CD4-positive, alpha-beta T cell treated with Interleukin-15 for 4 hours (primary cell): ENCODE measurements around the gene PSMA8.
"Not testable (repeated sequence)": the region's sequence is repeated elsewhere in the genome, so short reads cannot be mapped to it uniquely, and the experiment has no call there.

Experiments used
- DNase-seq: peaks from one replicate; pipeline ENCODE4 v3.0.0-alpha.2; 2020; ENCODE audit warnings: low spot score

Gene PSMA8

DNA sequence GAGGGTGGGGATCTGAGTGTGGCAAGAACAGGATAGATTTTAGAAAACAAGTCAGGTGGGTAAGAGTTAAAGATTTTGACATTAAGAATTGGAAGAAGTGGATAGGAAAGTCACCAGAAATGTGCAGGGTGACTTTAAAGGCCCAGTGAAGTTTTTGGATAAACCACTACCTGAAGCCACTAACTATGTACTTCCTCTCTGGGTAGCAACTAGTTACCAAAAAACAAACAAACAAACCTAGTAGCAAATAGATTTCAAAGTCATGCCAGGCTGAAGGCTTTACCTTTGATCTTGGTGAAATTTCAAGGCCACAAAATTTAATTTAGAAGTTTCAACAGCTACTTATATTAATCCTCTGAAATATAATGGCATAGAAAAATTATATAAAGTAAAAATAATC lies 42.5 kb downstream of the PSMA8 start:
- no peak for DNase-seq

DNA sequence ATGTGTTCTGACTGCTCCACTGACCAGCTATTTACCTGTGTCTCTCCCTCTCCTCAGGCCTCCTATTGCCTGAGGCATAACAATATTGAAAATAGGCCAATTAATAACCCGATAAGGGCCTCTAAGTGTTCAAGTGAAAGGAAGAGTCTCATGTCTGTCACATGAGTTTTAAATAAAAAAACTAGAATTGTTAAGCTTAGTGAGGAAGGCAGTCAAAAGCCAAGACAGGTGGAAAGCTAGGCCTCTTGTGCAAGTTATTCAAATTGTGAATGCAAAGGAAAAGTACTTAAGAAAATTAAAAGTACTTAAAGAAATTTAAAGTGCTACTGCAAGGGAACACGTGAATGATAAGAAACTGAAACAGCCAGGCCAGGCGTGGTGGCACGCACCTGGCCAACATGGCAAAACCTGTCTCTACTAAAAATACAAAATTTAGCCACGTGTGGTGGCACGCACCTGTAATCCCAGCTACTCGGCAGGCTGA lies 47.7 kb downstream of the PSMA8 start:
- no peak for DNase-seq

GRCh38 chr18:26183395-26184112 lies 49.9 kb downstream of the PSMA8 start:
- no peak for DNase-seq

DNA sequence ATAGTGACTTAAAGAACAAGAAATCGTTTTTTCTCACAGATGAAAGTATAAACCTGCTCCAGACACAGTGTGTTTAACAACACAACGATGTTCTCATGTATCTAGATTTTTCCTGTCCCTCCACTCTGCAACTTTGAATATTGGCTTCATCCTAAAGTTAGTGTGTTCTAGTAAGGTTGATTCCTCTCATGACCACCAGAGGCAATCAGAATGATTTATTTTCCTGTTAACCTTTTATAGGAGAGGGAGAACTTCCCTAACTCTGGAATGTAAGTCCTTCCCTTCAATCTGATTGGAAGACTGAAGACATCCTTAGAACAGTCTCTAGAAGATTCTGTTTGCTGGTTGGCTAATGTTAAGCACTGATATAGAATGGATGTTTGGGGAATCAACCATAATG lies 51.6 kb downstream of the PSMA8 start:
- no peak for DNase-seq

GRCh38 chr18:26190506-26190905 lies 56.8 kb downstream of the PSMA8 start:
- DNase-seq = peak; percentile 54

GRCh38 chr18:26192233-26192632 lies 58.6 kb downstream of the PSMA8 start:
- no peak for DNase-seq

DNA sequence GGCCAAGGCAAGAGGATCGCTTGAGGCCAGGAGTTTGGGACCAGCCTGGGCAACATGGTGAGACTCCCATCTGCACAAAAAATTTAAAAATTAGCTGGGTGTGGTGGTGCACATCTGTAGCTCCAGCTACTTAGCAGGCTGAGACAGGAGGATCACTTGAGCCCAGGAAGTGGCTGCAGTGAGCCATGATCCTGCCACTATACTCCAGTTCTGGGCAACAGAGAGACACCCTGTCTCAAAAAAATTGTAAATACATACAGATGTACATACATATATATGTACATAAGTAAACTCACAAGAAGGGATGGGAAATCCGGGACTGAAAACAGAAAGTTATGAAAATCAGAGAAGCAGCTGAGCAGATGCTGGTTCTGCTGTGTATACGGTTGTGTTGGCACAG lies 62.9 kb downstream of the PSMA8 start:
- no peak for DNase-seq

GRCh38 chr18:26202001-26202400 lies 68.3 kb downstream of the PSMA8 start:
- not testable (repeated sequence) for DNase-seq

DNA sequence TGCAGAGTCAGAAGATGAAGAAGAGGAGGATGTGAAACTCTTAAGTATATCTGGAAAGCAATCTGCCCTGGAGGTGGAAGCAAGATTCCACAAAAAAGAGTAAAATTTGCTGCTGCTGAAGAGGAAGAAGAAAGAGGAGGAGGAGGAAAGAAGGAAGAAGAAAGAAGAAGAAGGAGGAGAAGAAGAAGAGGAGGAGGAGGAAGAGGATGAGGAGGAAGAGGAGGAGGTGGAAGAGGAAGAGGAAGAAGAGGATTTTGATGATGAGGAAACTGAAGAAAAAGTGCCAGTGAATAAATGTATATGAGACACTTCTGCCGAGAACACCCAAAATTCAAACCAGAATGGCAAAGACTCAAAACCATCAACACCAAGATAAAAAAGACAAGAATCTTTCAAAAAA lies 71.6 kb downstream of the PSMA8 start:
- DNase-seq = no peak

GRCh38 chr18:26206488-26206887 lies 72.8 kb downstream of the PSMA8 start:
- no peak for DNase-seq

DNA sequence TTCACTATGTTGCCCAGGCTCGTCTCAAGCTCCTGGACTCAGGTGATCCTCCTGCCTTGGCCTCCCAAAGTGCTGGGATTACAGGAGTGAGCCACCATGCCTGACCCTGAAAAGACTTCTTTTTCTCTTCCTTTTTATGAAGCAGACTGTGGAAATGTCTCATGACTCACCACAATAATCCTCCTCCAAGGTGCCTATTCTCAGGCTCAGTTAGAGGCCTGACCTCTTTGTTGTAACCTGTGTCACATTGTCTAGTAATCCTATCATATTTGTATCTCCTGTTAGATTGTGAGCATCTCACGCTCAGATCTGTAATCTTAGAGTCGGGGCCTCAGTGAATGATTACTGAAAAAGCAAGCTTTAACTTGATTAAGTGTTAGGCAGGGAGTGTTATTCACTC lies 74.3 kb downstream of the PSMA8 start:
- no peak for DNase-seq

- no peak for DNase-seq
Observed at GRCh38 chr18:26208977-26209376, 75.3 kb downstream of the PSMA8 start.

DNA sequence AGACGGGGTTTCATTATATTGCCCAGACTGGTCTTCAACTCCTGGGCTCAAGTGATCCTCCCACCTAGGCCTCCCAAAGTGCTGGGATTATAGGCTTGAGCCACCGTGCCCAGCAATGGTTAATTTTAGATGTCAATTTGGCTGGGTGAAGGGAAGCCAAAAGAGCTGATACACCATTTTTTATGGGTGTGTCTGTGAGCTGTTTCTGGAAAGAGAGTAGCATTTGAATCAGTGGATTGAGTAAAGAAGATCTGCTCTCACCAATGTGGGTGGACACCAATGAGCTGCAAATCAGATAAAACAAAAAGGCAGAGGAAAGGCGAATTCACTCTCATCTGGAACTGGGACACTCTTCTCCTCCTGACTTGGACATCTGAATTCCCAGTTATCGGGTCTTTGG lies 76.5 kb downstream of the PSMA8 start:
- DNase-seq = no peak

- DNase-seq = peak; percentile 67
Observed at GRCh38 chr18:26215247-26215970, 81.7 kb downstream of the PSMA8 start.

DNA sequence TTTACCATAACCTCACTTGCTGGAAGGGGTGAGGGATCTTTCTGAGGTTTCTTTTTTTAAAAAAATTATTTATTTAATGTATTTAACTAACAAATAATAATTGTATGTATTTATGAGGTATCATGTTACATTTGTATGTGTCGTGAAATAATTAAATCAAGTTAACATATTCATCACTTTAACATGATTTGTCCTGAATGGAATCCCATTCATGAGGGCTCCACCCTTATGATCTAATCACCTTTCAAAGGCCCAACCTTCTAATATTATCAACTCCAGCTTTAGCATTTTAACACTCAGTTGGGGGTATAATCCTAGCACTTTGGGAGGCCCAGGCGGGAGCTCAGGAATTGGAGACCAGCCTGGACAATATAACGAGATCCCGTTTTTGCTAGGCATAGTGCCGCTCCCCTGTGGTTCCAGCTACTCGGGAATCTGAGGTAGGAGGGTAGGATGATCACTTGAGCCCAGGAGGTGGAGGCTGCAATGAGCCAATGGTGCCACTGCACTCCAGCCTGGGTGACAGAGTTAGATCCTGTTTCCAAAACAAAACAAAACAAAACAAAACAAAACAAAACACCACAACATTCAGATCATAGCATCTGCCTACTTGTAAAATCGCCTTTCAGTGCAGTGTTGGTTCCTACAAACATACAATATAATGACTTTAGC lies 91.5 kb downstream of the PSMA8 start:
- DNase-seq = no peak

DNA sequence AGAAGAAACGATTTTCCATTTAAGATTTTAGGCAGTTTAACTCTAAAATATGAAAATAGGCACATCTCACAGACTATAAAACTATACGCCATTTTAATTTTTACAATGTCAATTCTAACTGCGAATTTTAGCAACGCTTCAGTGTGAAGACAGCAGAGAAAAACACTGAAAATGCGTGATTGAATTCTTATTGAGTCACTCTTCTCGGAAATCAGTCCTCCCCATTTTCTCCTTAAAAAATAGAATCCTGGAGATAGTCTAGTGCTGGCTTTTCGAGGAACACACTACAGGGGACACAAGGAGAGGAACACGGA lies 92.2 kb downstream of the PSMA8 start:
- DNase-seq = no peak

DNA sequence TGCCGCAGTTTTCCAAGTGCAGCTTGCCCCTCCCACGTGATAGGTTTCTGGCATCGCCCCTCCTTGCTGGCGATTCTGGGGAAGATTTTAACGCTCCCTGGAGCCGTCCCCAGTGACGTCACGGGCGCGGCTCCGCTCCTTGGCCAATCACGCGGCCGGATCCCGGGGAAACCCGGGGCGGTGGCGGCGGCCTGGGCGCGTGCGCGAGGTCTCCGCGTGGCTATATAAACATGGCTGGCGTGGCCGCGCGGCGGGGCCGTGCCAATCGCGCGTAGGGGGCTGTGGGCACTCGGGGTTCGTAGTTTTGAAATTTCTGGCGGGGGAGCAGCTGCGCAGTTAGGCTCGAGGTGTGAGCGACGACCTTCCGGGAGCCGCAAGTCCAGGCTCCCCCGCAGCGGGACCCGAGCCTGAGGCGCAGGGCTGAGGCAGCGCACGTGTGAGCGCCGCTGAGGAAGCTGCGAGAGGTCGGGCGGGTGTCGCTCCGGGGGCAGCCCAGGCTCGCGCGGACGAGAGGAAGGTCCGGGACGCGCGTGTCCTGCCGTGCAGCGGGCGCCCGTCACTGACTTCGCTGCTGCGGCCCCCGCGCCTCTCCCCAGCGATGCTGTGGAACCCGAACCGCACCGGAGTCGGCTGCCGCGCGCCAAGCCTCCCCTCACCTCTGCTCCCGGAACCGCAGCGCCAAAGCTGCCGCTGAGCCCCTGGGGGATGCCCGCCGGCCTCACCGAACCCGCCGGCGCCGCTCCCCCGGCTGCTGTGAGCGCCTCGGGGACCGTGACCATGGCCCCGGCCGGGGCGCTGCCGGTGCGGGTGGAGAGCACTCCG lies 92.8 kb downstream of the PSMA8 start, which contains the start of gene TAF4B:
Gene TAF4B (plus strand): TSS at position 217 of the 822 bp plus-strand sequence. CDS start 489 bp downstream, at position 706.
- DNase-seq = peak; percentile 94

DNA sequence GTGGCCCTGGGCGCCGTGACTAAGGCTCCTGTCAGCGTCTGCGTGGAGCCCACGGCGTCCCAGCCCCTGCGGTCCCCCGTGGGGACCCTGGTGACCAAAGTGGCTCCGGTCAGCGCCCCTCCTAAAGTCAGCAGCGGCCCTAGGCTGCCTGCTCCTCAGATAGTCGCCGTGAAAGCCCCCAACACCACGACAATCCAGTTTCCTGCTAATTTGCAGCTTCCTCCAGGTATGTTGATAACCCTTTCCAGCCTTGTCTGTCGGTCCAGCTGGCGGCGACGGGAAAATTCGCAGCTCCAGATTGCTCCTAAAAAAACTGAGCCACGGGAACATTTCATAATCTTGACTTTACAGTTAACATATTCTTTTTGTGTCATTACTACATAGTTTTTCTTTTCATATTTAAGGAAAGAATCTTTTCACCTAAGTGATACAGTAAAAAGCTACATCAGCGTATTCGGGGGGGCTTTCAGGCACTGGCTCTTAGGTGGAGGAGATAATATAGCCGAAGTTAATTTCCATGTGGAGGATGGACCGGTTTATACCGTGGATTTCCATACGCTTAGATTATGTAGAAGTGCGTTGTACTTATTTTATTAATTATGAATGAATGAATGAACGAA lies 93.5 kb downstream of the PSMA8 start:
- DNase-seq = no peak

GRCh38 chr18:26228562-26229260 lies 95.0 kb downstream of the PSMA8 start:
- no peak for DNase-seq

- DNase-seq = no peak
Observed at GRCh38 chr18:26230497-26230896, 96.8 kb downstream of the PSMA8 start.

DNA sequence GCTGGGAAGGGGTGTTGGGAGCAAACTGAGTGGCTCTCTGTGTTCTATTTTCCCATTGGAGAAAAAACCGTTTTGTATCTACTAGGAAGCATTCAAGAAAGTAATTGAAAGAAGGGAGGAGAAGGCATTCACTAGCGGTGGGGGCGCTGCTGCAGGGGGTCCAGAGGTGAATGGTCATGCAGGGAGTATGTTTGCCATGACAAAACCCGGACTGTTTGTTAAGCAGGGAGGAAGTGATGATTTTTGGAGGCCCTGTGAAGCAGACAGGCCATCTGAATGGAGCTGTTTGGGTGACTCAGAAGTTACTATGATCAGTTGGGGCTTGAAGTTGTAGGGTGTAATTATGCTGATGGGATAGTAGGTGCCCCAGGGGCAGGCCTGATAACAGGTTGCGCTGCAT lies 99.5 kb downstream of the PSMA8 start:
- DNase-seq = no peak
